PFSK-1 (cell line): ENCODE results near the gene FDXACB1.

Experiments used
- FOXP2 ChIP-seq: optimal IDR thresholded peaks from 2 replicates; pipeline ENCODE3; 2011; ENCODE audit warnings: borderline replicate concordance, control low read depth, inconsistent platforms; ENCODE audit not compliant: insufficient read depth; ENCODE audit errors: extremely low read length, extremely low read depth
- POLR2AphosphoS5 ChIP-seq: IDR thresholded peaks from 2 replicates; pipeline ENCODE4 v1.6.1; 2012; ENCODE audit warnings: low read depth, mild to moderate bottlenecking, control low read depth, low read length, moderate library complexity
- REST ChIP-seq, 2 experiments: IDR thresholded peaks; 2 replicates each; pipeline versions ENCODE4 v1.6.1 to v1.8.0; 2011 to 2012; ENCODE audit warnings: low read depth in 2 of 2, low read length in 2 of 2, control low read depth in 1 of 2, inconsistent platforms in 1 of 2, mild to moderate bottlenecking in 1 of 2, moderate library complexity in 1 of 2; ENCODE audit not compliant: insufficient read depth in 1 of 2
- SIN3A ChIP-seq: IDR thresholded peaks from 2 replicates; pipeline ENCODE4 v1.6.1; 2012; ENCODE audit warnings: mild to moderate bottlenecking, low read length, moderate library complexity, borderline replicate concordance; ENCODE audit not compliant: insufficient read depth

GRCh38 chr11:111871693-111872161 is 7.2 kb downstream of the FDXACB1 start:
- TF ChIP-seq SIN3A (no peak), POLR2AphosphoS5 (peak; percentile 5; the same call in 1 of the 2 replicates), REST (IDR thresholded peaks at IDR 0.05; ENCODE audit: insufficient read depth in 1 of 2, low read depth in 2 of 2, low read length in 2 of 2) (no peak), FOXP2 (no peak)
